ENCODE data around the gene DNAJA4. TPM values are rescaled to one million over a fixed set of nuclear protein-coding genes. Genes with fewer than 3 reads are reported as not detected.

Gene DNAJA4
- total RNA-seq, 1 experiment from 2014 or later = 1.3 TPM

- BruUV-seq (replicated peaks) = no TSS peak
- ATAC-seq (no peak), DNase-seq (no peak)
- Histone ChIP-seq H3K4me3 (ENCODE audit: low read length) (no peak overlapping the region), H4K20me1 (ENCODE audit: low read length) (no peaks in the 10 kb centered on the region), H3K36me3 (ENCODE audit: low read depth, low read length) (no peaks in the 10 kb centered on the region), H3K27ac (ENCODE audit: low read length) (no peak overlapping the region), H3K27me3 (ENCODE audit: low read length) (peaks cover 8% of the 10 kb centered on the region), H3K4me2 (ENCODE audit: low read length) (no peak overlapping the region), H2AFZ (ENCODE audit: low read length) (no peak overlapping the region), H3F3A (ENCODE audit: low read length, unreplicated experiment) (no peaks in the 10 kb centered on the region), H3K9me3 (ENCODE audit: low read length) (no peaks in the 10 kb centered on the region), H3K79me2 (ENCODE audit: low read length) (no peaks in the 10 kb centered on the region), H3K4me1 (ENCODE audit: insufficient read depth, low read length) (peaks cover 29% of the 10 kb centered on the region), H3K9me2 (replicated peaks; ENCODE audit: low read length) (no peaks in the 10 kb centered on the region), H3K9ac (ENCODE audit: low read length) (no peak overlapping the region)
- CTCF ChIA-PET = no interaction called here
- intact Hi-C loops (cut with micrococcal nuclease) = no loop called here
- no peak for TF ChIP-seq EZH2phosphoT487 (IDR thresholded peaks at IDR 0.05; ENCODE audit: borderline replicate concordance, low read length)
- TF ChIP-seq, protein P1, sequence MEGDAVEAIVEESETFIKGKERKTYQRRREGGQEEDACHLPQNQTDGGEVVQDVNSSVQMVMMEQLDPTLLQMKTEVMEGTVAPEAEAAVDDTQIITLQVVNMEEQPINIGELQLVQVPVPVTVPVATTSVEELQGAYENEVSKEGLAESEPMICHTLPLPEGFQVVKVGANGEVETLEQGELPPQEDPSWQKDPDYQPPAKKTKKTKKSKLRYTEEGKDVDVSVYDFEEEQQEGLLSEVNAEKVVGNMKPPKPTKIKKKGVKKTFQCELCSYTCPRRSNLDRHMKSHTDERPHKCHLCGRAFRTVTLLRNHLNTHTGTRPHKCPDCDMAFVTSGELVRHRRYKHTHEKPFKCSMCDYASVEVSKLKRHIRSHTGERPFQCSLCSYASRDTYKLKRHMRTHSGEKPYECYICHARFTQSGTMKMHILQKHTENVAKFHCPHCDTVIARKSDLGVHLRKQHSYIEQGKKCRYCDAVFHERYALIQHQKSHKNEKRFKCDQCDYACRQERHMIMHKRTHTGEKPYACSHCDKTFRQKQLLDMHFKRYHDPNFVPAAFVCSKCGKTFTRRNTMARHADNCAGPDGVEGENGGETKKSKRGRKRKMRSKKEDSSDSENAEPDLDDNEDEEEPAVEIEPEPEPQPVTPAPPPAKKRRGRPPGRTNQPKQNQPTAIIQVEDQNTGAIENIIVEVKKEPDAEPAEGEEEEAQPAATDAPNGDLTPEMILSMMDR (conservative IDR thresholded peaks at IDR 0.05; ENCODE audit: low read depth, low read length) = no peak
- POLR2A ChIA-PET (ENCODE audit: unreplicated experiment) = interaction anchor here (0.5 kb wide), 1 partner anchor 375 kb away, joined by 3 read pairs; no protein-coding TSS in a partner anchor
Measured at GRCh38 chr15:78263351-78263781, 996 bp upstream of the DNAJA4 start.

DNA sequence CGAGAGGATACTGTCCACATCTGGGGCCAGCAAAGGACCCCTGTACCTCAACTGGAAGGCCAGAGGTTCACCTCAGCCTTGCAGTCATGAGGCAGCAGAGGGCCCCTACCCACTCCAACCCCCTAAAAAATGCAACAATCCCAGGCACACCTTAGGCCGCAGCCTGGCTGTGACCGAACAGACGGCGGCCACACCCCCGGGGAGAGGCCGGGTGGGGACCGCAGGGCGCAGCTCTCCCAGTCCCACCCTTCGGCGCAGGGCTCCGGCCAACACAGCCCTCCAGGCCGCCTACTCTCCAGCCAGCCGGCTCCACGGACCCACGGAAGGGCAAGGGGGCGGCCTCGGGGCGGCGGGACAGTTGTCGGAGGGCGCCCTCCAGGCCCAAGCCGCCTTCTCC, 457 bp upstream of the DNAJA4 start:
- Histone ChIP-seq H2AFZ (ENCODE audit: low read length) (0 out of 2 replicates have a peak overlapping the region, but pooled peaks have one; percentile 45), H3K36me3 (ENCODE audit: low read depth, low read length) (no peaks in the 10 kb centered on the region), H3K4me2 (ENCODE audit: low read length) (peak overlapping the region; percentile 44; the same call in 1 of the 2 replicates), H3F3A (ENCODE audit: low read length, unreplicated experiment) (no peaks in the 10 kb centered on the region), H3K4me1 (ENCODE audit: insufficient read depth, low read length) (peaks cover 28% of the 10 kb centered on the region), H3K9me3 (ENCODE audit: low read length) (no peaks in the 10 kb centered on the region), H3K27ac (ENCODE audit: low read length) (no peak overlapping the region), H4K20me1 (ENCODE audit: low read length) (no peaks in the 10 kb centered on the region), H3K79me2 (ENCODE audit: low read length) (no peaks in the 10 kb centered on the region), H3K9me2 (replicated peaks; ENCODE audit: low read length) (no peaks in the 10 kb centered on the region), H3K9ac (ENCODE audit: low read length) (no peak overlapping the region), H3K4me3 (ENCODE audit: low read length) (peak overlapping the region; percentile 27; the same call in 1 of the 2 replicates), H3K27me3 (ENCODE audit: low read length) (peaks cover 8% of the 10 kb centered on the region)
- no peak for DNase-seq
- ChIA-PET POLR2A (ENCODE audit: unreplicated experiment) (no interaction called here), CTCF (no interaction called here)
- TF ChIP-seq EZH2phosphoT487 (IDR thresholded peaks at IDR 0.05; ENCODE audit: borderline replicate concordance, low read length) (no peak), EZH2 (IDR thresholded peaks at IDR 0.05; ENCODE audit: low read length, unreplicated experiment) (no peak)
- TF ChIP-seq, protein P1 (conservative IDR thresholded peaks at IDR 0.05; ENCODE audit: low read depth, low read length) = no peak
- intact Hi-C loops (cut with micrococcal nuclease) = no loop called here
- BruUV-seq (replicated peaks) = no TSS peak
- no peak for ATAC-seq

- Histone ChIP-seq H2AFZ (ENCODE audit: low read length) (peak overlapping the region; percentile 95), H3K4me2 (ENCODE audit: low read length) (peak overlapping the region; percentile 89), H3K36me3 (ENCODE audit: low read depth, low read length) (no peaks in the 10 kb centered on the region), H3K9ac (ENCODE audit: low read length) (peak overlapping the region; percentile 40), H3K9me3 (ENCODE audit: low read length) (no peaks in the 10 kb centered on the region), H3F3A (ENCODE audit: low read length, unreplicated experiment) (no peaks in the 10 kb centered on the region), H4K20me1 (ENCODE audit: low read length) (no peaks in the 10 kb centered on the region), H3K27me3 (ENCODE audit: low read length) (peaks cover 8% of the 10 kb centered on the region), H3K27ac (ENCODE audit: low read length) (no peak overlapping the region), H3K9me2 (replicated peaks; ENCODE audit: low read length) (no peaks in the 10 kb centered on the region), H3K4me3 (ENCODE audit: low read length) (peak overlapping the region; percentile 68), H3K4me1 (ENCODE audit: insufficient read depth, low read length) (peaks cover 20% of the 10 kb centered on the region), H3K79me2 (ENCODE audit: low read length) (no peaks in the 10 kb centered on the region)
- TF ChIP-seq, protein P1 (conservative IDR thresholded peaks at IDR 0.05; ENCODE audit: low read depth, low read length) = no peak
- no peak for TF ChIP-seq EZH2phosphoT487 (IDR thresholded peaks at IDR 0.05; ENCODE audit: borderline replicate concordance, low read length)
- TF ChIP-seq EZH2 (IDR thresholded peaks at IDR 0.05; ENCODE audit: low read length, unreplicated experiment) = no peak
- POLR2A ChIA-PET (ENCODE audit: unreplicated experiment) = interaction anchor here (2.1 kb wide), 1 partner anchor 34 kb away, joined by 10 read pairs; the partner anchor contains the start of gene SKIC8
- CTCF ChIA-PET = interaction anchor here (1.3 kb wide), 1 partner anchor 70 kb away, joined by 3 read pairs; no protein-coding TSS in a partner anchor
- intact Hi-C loops (cut with micrococcal nuclease) = no loop called here
- ATAC-seq (no peak), DNase-seq (no peak)
- BruUV-seq (replicated peaks) = no TSS peak
Measured at GRCh38 chr15:78265137-78265460, 737 bp downstream of the DNAJA4 start.
